Activated CD8-positive, alpha-beta memory T cell treated with anti-CD3 and anti-CD28 coated beads for 48 hours (primary cell): ENCODE results near the gene TWF2.

Experiments
- DNase-seq, 3 experiments: peaks; one replicate each; pipeline ENCODE4 v3.0.0-alpha.2; 2020; ENCODE audit warnings: low read depth in 2 of 3, low spot score in 2 of 3

Gene TWF2

GRCh38 chr3:52223449-52224408 is 15.2 kb downstream of the TWF2 start:
- DNase-seq, result no peak

- no peak for DNase-seq
Observed at GRCh38 chr3:52222319-52223221, 16.4 kb downstream of the TWF2 start.

- DNase-seq, result no peak
Observed at GRCh38 chr3:52221563-52222318, 17.2 kb downstream of the TWF2 start.

- DNase-seq, result no peak
Observed at GRCh38 chr3:52221141-52221562, 17.8 kb downstream of the TWF2 start.

- DNase-seq, result peak; percentile 63 to 96 (median 89)
Observed at GRCh38 chr3:52220380-52221026, 18.5 kb downstream of the TWF2 start.

GRCh38 chr3:52218937-52219650 is 19.9 kb downstream of the TWF2 start:
- no peak for DNase-seq

- no peak for DNase-seq
Observed at GRCh38 chr3:52218454-52218853, 20.5 kb downstream of the TWF2 start.

- no peak for DNase-seq
Observed at GRCh38 chr3:52218026-52218425, 20.9 kb downstream of the TWF2 start.

- DNase-seq, result no peak
Observed at GRCh38 chr3:52217409-52217805, 21.6 kb downstream of the TWF2 start.

GRCh38 chr3:52216585-52217408 is 22.2 kb downstream of the TWF2 start:
- no peak for DNase-seq

GRCh38 chr3:52215351-52215750 is 23.6 kb downstream of the TWF2 start:
- no peak for DNase-seq

GRCh38 chr3:52213901-52214300 is 25.1 kb downstream of the TWF2 start:
- DNase-seq, result no peak

- no peak for DNase-seq
Observed at GRCh38 chr3:52213005-52213404, 26.0 kb downstream of the TWF2 start.

GRCh38 chr3:52211268-52211891 is 27.6 kb downstream of the TWF2 start:
- no peak for DNase-seq

GRCh38 chr3:52210550-52211046 is 28.4 kb downstream of the TWF2 start:
- no peak for DNase-seq

- no peak for DNase-seq
Observed at GRCh38 chr3:52210037-52210436, 28.9 kb downstream of the TWF2 start.

- no peak for DNase-seq
Observed at GRCh38 chr3:52208556-52208955, 30.4 kb downstream of the TWF2 start.

GRCh38 chr3:52205727-52206372 is 33.1 kb downstream of the TWF2 start:
- DNase-seq, result no peak
